ENCODE results near the gene KCNAB2. TPM values are rescaled to one million over a fixed set of nuclear protein-coding genes. Genes with fewer than 3 reads are reported as not detected.

Gene KCNAB2
- total RNA-seq, 4 donors from 2014 or later = 10.9 to 12.6 (median 11.7) TPM

- Histone ChIP-seq H3K36me3 (peaks cover 0 to 9% of the 10 kb centered on the region in 2 donors), H3K9me3 (no peaks in the 10 kb centered on the region), H3K4me1 (peaks cover 0 to 18% (median 0%) of the 10 kb centered on the region in 3 donors), H3K27ac (no peak overlapping the region), H3K27me3 (no peaks in the 10 kb centered on the region), H3K4me3 (no peak overlapping the region)
- TF ChIP-seq EP300 (IDR thresholded peaks at IDR 0.05) (no peak), POLR2AphosphoS5 (IDR thresholded peaks at IDR 0.05) (no peak)
- ATAC-seq = no peak
- WGBS, 2 donors (ENCODE audit: low coverage in 1 of 2) = 60 to 68% methylated on average over 2 to 3 of the region's 14 CpGs
Measured at GRCh38 chr1:6087377-6087772, 41.7 kb downstream of the KCNAB2 start.

GRCh38 chr1:6087958-6088357 is 42.3 kb downstream of the KCNAB2 start:
- H3K4me1 ChIP-seq = peaks cover 0 to 13% (median 0%) of the 10 kb centered on the region in 3 donors
- TF ChIP-seq EP300 (IDR thresholded peaks at IDR 0.05) (no peak), CTCF (IDR thresholded peaks at IDR 0.05) (no peak), POLR2AphosphoS5 (IDR thresholded peaks at IDR 0.05) (no peak), POLR2A (IDR thresholded peaks at IDR 0.05) (no peak)

DNA sequence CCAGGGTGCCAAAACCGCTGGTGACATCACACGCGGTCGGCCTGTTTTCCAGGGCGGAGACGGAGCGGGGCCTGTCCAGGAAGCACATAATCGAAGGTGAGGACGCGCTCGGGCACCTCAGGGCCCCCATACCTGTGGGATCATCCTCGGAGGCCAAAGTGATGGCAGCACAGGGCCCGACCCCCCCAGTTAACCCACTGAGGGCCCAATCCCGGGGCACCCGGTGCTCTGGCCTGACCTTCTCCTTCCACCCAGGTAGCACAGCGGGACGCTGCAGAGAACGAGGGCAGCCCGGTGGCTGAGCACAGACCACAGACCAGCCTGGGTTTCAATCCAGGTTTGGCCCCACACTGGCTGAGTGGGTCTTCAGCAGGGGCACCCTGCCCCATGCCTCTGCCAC is 43.3 kb downstream of the KCNAB2 start:
- ATAC-seq = no peak
- no peak overlapping the region for H3K27ac ChIP-seq
- no peaks in the 10 kb centered on the region for H3K27me3 ChIP-seq
- no peaks in the 10 kb centered on the region for H3K9me3 ChIP-seq
- no peak for TF ChIP-seq CTCF (IDR thresholded peaks at IDR 0.05)
- TF ChIP-seq POLR2A (IDR thresholded peaks at IDR 0.05) = no peak
- TF ChIP-seq POLR2AphosphoS5 (IDR thresholded peaks at IDR 0.05) = no peak
- TF ChIP-seq EP300 (IDR thresholded peaks at IDR 0.05) = no peak
- H3K4me3 ChIP-seq = no peak overlapping the region
- H3K36me3 ChIP-seq = peaks cover 0 to 9% of the 10 kb centered on the region in 2 donors
- no CpG with 5 or more reads among the region's 19 CpGs for WGBS, 2 donors (ENCODE audit: low coverage in 1 of 2)
- H3K4me1 ChIP-seq = peaks cover 0 to 4% (median 0%) of the 10 kb centered on the region in 3 donors

More at GRCh38 chr1:6087958-6088357, 42.3 kb downstream of the KCNAB2 start:
- peaks cover 0 to 9% of the 10 kb centered on the region in 2 donors for H3K36me3 ChIP-seq
- H3K27ac ChIP-seq = no peak overlapping the region
- H3K9me3 ChIP-seq = no peaks in the 10 kb centered on the region
- H3K27me3 ChIP-seq = no peaks in the 10 kb centered on the region
- no peak for ATAC-seq
- WGBS, 2 donors (ENCODE audit: low coverage in 1 of 2) = 92 to 97% methylated on average over 3 to 6 of the region's 6 CpGs
- H3K4me3 ChIP-seq = no peak overlapping the region

GRCh38 chr1:6090288-6090687 is 44.6 kb downstream of the KCNAB2 start:
- Histone ChIP-seq H3K4me3 (no peak overlapping the region), H3K9me3 (no peaks in the 10 kb centered on the region), H3K27me3 (no peaks in the 10 kb centered on the region), H3K36me3 (peaks cover 0 to 12% of the 10 kb centered on the region in 2 donors), H3K4me1 (no peaks in the 10 kb centered on the region), H3K27ac (no peak overlapping the region)
- WGBS, 2 donors (ENCODE audit: low coverage in 1 of 2) = no CpG with 5 or more reads among the region's 18 CpGs
- no peak for TF ChIP-seq EP300 (IDR thresholded peaks at IDR 0.05)
- no peak for TF ChIP-seq POLR2AphosphoS5 (IDR thresholded peaks at IDR 0.05)
- TF ChIP-seq POLR2A (IDR thresholded peaks at IDR 0.05) = no peak
- no peak for TF ChIP-seq CTCF (IDR thresholded peaks at IDR 0.05)
- ATAC-seq = no peak

- TF ChIP-seq POLR2A (IDR thresholded peaks at IDR 0.05) = no peak
- TF ChIP-seq POLR2AphosphoS5 (IDR thresholded peaks at IDR 0.05) = no peak
- no peak for TF ChIP-seq CTCF (IDR thresholded peaks at IDR 0.05)
- WGBS, 2 donors (ENCODE audit: low coverage in 1 of 2) = 89 to 93% methylated on average over 3 to 20 of the region's 25 CpGs
- Histone ChIP-seq H3K4me3 (no peak overlapping the region), H3K4me1 (no peaks in the 10 kb centered on the region), H3K36me3 (peaks cover 0 to 14% of the 10 kb centered on the region in 2 donors), H3K27ac (no peak overlapping the region), H3K9me3 (no peaks in the 10 kb centered on the region), H3K27me3 (no peaks in the 10 kb centered on the region)
- no peak for ATAC-seq
Measured at GRCh38 chr1:6090996-6091822, 45.5 kb downstream of the KCNAB2 start.
